Measurements from ENCODE around the gene PIK3CA.
"Not testable (repeated sequence)": the region's sequence is repeated elsewhere in the genome, so short reads cannot be mapped to it uniquely, and the experiment has no call there.

PIK3CA gene

DNA sequence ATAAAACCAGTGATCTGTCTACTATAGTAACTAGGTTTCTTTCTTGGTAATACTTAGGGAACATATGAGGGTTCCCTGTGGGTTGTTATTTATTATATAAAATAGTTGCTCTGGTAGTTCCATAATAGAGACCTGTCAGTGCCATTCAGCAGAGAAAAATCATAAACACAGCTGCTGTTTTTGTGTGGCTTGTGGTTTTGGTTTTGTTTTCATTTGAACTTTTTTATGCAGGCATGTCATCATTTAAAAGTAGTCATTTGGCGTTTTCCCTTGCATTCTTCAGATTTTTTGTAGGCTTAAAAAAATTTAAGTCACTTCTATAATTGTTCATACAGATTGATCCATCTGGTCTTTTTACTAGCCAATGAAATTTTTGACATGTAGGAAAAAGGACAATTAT lies 47.9 kb downstream of the PIK3CA start:
- DNase-seq (ENCODE audit: low read depth in 2 of 2, low spot score in 1 of 2), result no peak

DNA sequence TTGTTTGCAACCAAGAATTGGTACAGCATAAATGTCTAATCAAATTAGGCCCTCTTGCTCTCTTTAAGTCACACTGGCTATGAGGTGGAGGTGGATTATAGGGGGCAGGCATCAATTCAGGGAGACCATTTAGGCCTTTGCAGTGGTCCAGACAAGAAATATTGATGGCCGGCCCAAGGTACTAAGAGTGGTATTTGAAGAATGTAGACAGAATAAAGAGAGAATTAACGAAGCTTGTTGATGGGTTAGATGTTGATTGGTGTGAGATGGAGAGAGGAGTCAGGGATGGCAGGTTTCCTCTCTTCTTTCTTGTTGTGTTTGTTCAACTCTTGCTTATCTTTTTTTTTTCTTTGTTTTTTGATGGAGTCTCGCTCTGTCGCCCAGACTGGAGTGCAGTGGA lies 48.5 kb downstream of the PIK3CA start:
- DNase-seq (ENCODE audit: low read depth in 2 of 2, low spot score in 1 of 2), result no peak

DNA sequence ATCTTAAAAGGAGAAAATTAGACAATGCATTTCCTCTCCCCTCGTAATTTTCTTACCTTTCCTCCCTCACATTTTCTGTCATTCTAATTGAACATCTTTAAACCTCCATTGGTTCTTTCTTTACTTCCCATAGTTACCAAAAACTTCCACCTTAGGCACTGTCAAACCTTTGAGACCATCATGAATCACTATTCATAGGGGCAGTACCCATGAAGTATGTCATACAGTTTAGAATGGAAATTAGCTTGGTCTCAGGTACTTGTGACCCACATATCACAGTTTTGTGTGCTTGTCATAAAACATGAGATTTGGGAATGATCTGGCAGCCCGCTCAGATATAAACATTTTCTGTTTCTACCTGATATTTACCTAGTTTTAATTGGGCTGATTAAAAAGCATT lies 52.6 kb downstream of the PIK3CA start:
- DNase-seq (ENCODE audit: low read depth in 2 of 2, low spot score in 1 of 2), result no peak

DNA sequence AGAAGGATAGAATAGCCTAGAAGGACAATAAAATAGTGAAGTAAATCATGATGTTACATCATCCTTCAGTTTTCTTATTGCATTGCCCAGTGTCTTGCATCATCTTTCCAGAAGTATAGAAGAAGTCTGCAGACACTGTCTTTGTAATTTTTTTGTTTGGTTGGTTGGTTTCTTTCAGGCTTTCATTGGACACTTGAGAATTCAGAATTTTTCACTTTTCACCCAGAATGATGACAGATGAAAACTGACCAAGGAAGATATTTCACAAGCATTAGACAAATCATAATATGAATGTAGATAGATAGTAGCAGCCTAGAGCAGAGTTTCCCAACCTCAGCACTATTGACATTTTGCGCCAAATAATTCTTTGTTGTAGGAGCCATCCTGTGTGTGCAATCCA lies 67.4 kb downstream of the PIK3CA start:
- not testable (repeated sequence) for DNase-seq (ENCODE audit: low read depth in 2 of 2, low spot score in 1 of 2)

DNA sequence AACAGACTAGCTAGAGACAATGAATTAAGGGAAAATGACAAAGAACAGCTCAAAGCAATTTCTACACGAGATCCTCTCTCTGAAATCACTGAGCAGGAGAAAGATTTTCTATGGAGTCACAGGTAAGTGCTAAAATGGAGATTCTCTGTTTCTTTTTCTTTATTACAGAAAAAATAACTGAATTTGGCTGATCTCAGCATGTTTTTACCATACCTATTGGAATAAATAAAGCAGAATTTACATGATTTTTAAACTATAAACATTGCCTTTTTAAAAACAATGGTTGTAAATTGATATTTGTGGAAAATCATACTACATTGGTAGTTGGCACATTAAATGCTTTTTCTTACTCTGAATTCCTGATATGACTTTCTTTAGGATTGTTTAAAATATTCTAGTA lies 70.1 kb downstream of the PIK3CA start:
- not testable (repeated sequence) for DNase-seq (ENCODE audit: low read depth in 2 of 2, low spot score in 1 of 2)

DNA sequence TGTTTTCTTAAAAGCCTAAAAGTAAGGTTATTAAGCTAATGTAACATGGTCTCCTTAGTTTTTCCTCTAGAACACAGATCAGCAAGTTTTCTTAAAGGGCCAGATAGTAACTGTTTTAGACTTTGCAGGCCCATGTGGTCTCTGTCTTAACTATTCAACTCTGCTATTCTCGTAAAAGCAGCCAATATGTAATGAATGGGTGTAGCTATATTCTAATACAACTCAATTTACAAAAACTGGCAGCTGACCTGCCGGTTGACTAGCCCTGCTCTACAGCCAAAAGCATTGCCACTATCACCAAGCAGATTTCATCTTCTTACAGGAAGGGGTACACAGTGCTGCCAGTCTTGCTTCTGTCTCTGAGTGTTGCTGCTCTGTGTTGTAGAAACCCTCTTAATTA lies 75.4 kb downstream of the PIK3CA start:
- DNase-seq (ENCODE audit: low read depth in 2 of 2, low spot score in 1 of 2), result no peak

DNA sequence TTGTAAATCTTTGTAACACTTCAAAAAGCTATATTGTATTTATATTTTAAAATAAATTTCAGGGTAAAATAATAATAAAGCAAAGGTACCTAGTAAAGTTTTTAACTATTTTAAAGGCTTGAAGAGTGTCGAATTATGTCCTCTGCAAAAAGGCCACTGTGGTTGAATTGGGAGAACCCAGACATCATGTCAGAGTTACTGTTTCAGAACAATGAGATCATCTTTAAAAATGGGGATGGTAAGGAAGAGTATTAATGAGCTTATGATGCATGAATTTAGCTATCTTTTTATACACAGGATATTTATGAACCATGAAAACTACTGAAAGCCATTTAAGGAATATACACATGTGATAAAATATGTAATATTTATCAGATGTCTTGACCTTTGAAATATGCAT lies 76.4 kb downstream of the PIK3CA start:
- no peak for DNase-seq (ENCODE audit: low read depth in 2 of 2, low spot score in 1 of 2)

DNA sequence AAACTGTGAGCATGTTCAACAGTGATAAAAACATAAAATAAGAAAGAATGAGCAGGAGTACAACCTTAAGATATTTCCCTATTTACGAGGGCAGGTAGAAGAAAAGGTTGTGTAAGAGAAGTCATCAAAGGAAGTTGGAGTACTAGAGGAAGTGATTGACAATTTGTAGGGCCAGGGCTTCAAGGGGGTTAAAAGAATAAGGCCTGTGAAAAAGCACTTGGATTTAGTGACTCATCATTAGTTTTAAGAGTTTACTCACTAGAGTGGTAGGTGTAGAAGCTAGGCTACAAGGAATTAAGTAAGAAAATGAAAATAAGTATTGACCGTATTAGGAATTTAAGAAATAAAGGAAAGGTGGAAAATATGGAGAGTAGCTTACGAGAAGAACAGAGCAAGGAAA lies 79.2 kb downstream of the PIK3CA start:
- no peak for DNase-seq (ENCODE audit: low read depth in 2 of 2, low spot score in 1 of 2)

DNA sequence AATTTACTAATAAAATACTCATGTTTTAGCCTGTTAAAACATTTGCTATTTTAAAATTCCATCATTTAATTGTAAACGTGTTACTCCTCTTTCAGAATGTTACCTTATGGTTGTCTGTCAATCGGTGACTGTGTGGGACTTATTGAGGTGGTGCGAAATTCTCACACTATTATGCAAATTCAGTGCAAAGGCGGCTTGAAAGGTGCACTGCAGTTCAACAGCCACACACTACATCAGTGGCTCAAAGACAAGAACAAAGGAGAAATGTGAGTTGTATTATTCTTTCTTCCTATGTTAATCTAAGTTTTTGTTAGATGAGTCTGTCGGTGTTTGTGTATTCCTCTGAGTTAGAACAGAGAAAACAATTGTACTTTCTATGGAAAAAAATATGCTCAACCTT lies 81.0 kb downstream of the PIK3CA start:
- no peak for DNase-seq (ENCODE audit: low read depth in 2 of 2, low spot score in 1 of 2)

DNA sequence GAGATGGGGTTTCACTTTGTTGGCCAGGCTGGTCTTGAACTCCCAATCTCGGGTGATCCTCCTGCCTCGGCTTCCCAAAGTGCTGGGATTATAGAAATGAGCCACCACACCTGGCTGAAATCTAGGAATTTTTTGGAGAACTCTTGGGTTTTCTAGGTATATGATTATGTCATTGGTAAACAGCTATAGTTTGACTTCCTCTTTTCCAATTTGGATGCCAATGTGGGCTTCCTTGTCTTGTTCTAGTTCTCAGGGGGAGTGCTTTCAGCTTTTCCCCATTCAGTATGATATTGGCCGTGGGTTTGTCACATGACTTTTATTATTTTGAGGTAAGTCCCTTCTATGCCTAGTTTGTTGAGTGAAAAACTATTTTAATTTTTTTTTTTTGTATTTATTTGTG lies 84.9 kb downstream of the PIK3CA start:
- no peak for DNase-seq (ENCODE audit: low read depth in 2 of 2, low spot score in 1 of 2)

DNA sequence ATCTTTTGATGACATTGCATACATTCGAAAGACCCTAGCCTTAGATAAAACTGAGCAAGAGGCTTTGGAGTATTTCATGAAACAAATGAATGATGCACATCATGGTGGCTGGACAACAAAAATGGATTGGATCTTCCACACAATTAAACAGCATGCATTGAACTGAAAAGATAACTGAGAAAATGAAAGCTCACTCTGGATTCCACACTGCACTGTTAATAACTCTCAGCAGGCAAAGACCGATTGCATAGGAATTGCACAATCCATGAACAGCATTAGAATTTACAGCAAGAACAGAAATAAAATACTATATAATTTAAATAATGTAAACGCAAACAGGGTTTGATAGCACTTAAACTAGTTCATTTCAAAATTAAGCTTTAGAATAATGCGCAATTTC lies 86.0 kb downstream of the PIK3CA start:
- DNase-seq (ENCODE audit: low read depth in 2 of 2, low spot score in 1 of 2), result no peak

DNA sequence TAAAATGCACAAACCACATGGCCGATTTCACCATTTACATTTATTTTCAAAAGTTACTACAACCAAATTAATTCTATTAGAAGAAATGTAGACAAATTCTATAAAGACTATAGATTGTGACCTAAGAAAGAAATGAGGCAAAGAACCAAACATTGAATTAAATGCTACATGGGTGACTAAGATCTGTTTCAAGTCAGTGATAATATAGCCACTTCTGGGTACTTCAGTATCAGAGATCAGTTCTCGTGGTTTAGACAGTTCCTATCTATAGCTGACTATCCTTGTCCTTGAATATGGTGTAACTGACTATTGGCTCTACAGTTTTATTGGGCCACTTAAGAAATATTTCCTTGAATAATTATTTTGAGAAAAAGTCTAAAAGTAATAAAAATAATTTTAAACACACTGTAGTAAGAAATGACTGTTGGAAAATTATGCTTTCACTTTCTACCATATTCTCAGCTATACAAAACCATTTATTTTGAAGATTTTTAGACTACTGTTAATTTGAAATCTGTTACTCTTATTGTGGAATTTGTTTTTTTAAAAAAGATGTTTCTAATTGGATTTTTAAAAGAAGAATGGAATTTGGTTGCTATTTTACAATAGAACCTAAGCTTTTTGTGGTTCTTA lies 88.6 kb downstream of the PIK3CA start:
- no peak for DNase-seq (ENCODE audit: low read depth in 2 of 2, low spot score in 1 of 2)

DNA sequence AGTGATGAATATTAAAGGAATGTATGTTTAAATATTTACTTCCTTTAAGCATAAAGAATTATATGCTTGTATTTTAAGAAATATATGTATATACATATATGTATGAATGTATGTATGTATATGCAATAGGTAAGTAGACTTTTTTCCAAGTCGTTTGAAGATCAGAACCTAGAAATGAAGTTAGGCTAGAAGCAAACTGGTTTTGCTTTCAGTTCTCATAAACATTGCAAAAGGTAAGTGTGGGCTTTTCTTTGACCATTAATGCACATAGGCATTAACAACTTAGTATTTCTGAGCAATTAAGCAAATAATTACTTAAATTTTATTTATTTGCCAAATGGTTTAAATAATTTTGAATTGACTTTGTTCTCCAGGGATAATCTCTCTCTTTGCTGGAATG lies 92.1 kb downstream of the PIK3CA start:
- DNase-seq (ENCODE audit: low read depth in 2 of 2, low spot score in 1 of 2), result not testable (repeated sequence)

DNA sequence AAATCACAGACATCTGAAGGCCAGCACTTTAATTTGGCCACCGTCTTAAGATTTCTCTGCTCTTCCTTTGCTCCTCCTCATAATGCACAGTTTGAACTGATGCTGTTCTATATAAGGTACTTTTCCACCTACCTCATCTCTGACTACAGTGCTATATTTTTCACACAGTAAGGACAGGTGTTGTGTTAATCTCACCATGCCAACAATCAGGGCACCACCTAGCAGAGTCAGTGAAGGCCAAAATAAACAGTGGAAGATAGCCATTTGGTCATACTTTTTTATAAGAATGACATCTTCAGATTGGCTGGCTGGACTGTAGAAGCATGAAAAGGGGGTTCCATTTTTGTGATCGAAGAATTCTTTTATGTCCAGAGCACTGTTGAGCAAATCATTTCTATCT lies 94.7 kb downstream of the PIK3CA start:
- DNase-seq (ENCODE audit: low read depth in 2 of 2, low spot score in 1 of 2), result not testable (repeated sequence)

DNA sequence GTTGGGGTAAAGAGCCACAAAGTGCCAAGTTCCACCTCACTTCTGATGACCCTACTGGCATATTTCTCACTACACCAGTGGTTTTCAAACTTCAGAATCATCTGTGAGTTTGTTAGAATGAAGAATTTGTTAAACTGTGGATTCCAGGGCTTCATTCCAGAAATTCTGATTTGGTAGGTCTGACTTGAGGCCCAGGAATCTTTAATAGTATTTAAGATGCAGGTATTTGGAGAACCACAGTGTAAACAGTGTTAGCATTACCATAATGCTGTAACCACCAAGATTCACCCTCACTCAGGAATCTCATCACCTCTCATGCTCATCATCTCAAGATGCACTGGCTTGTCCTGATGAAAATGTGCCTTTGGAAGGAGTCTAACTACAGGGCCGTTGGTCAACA lies 96.7 kb downstream of the PIK3CA start:
- DNase-seq (ENCODE audit: low read depth in 2 of 2, low spot score in 1 of 2), result no peak

DNA sequence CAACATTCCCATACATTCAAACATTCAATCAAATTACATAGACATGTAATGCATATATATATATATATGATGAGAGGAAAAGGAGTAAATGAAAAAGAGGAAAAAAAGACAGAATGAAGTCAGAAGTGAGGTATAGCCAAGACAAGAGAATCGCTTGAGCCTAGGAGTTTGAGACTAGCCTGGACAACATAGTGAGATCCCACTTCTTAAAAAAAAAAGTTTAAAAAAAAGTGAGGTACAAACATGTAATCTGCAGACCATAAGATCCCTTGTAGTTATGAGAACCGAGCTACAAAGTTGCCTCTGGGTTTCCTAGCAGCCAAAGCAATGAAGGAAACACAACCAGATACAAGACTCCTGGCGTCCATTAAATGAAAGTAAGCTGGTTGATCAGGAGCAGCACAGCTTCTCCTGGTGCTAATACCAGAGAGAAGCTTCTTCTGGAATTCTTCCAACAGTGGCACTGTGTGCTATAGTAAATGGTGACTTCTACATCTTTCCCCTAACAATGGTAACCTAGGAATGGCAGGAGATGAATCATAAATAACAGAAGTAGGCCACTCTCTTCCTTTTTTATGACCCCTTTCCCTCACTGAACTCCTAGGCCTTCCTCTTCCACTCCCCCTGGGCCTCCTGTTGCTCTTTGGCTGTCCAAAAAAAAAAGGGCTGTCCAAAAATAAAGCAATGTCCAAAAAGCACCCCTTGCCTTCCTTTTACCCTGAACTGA lies 99.3 kb downstream of the PIK3CA start:
- DNase-seq (ENCODE audit: low read depth in 2 of 2, low spot score in 1 of 2), result no peak

DNA sequence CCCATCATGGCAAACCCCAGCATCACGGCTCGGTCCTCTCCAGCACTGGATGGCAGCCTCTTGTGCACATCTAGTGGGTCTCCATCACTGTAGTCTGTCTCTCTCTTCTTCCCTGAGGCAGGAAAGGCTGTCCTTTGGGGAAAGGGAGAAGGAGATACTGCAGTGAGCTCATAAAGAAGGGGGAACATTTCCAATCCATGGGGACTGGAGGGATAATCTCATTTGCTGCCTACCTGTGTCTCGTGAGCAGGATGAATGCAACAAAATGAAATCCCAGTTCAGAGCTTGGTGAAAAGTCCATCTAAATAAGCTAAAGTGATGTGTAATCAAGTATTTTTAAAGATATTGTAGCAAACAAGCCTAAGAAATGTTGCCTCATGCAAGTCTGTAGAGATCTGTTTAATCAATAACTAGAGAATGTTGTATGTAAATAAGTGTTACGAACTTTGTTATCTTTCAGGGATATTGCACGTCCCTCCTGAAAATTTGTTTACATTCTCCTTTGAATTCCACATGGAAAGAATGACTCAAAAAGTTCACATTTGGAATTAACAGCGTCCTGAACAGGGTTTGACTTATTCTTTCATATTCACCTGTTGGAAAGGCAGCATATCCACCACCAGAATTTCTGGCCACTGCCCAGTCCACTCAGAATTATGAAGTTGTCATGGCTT lies 102.8 kb downstream of the PIK3CA start, which contains the start of gene KCNMB3:
TSS of gene KCNMB3 (minus strand) at position 312 of the 674 bp plus-strand sequence. CDS start at position 188, 124 bp downstream.
- DNase-seq (ENCODE audit: low read depth in 2 of 2, low spot score in 1 of 2), result no peak

DNA sequence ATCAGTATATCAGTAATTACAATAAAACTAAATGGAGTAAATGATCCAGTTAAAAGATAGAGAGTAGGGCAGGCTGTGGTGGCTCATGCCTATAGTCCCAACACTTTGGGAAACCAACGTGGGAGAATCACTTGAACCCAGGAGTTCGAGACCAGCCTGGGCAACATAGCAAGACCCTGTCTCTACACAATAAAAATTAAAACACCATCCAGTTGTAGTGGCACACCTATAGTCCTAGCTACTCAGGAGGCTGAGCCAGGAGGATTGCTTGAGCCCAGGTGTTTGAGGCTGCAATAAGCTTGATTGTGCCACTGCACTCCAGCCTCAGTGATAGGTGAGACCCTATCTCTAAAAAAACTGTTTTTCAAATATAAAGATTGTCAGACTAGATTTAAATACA lies 108.7 kb downstream of the PIK3CA start:
- no peak for DNase-seq (ENCODE audit: low read depth in 2 of 2, low spot score in 1 of 2)

DNA sequence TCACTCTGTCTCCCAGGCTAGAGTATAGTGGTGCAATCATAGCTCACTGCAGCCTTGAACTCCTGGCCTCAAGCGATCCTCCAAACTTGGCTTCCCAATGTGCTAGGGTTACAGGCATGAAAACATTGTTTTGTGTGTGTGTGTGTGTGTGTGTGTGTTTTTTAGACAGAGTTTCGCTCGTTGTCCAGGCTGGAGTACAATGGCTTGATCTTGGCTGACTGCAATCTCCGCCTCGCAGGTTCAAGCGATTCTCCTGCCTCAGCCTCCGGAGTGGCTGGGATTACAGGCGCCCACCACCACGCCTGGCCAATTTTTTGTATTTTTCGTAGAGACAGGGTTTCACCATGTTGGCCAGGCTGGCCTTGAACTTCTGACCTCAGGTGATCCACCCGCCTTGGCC lies 109.6 kb downstream of the PIK3CA start:
- DNase-seq (ENCODE audit: low read depth in 2 of 2, low spot score in 1 of 2), result not testable (repeated sequence)

DNA sequence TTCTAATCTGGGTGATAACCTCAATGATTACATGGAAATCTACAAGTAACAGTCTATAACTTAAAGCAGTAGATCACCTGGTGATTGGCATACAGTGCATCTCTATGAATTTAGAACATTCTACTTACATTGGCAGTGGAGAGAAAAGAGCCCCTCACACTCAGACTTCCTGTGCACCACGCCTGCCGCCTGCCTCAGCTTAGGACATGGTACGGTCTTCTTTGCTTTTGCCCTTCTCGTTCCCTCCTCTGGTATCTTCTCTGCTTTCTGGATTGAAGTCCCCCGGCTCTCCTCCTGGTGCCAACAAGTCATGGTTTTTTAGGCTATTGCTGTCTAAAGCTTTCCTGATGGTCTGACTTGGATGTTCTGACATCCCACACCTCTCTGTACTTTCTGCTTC lies 110.7 kb downstream of the PIK3CA start:
- DNase-seq (ENCODE audit: low read depth in 2 of 2, low spot score in 1 of 2), result no peak

DNA sequence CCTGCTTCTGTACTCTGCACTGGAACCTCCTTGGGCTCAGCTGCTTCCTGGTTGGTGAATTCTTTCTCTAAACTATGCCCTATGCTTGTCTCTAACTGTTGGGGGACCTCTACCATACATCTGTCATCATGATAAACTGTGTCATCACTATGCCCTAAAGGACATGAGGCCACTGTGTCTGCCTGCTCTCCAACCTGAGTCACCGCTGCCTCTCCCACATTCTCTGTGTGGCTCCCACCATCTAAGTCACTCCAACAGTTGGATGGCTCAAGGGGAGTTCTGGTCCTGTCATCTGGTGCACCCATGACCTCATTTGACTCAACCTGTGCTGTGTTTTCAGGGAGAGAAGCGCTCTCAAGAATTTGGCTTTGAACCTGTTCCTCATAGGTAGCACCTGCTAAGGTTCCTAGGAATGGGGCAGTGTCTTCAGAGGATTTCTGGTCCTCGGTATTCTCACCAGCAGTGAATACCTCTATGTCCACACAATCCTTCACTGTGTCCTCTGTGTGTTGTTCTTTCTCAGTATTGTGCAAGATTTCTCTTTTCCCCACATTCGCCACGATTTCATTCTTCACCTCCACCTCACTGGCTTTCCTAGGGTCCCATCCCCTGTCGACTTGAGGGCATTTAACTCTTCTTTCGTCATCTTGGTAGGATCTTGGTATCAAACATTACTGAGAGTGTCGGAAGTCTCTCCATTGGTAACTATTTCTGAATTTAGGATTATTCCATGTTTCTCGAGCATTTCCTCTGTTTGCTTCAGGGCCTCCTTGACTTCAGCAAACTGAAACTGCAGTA lies 112.0 kb downstream of the PIK3CA start:
- DNase-seq (ENCODE audit: low read depth in 2 of 2, low spot score in 1 of 2), result not testable (repeated sequence)

Data from stimulated activated CD8-positive, alpha-beta memory T cell treated with anti-CD3 and anti-CD28 coated beads, Interleukin-4, amount 100 ng/mL, for 1 hour (primary cell).